Activated CD4-positive, alpha-beta T cell treated with anti-CD3 and anti-CD28 coated beads for 24 hours (primary cell): ENCODE measurements around the gene FAM187B.
"Not testable (repeated sequence)": the region's sequence is repeated elsewhere in the genome, so short reads cannot be mapped to it uniquely, and the experiment has no call there.

Experiments used
- DNase-seq, 2 donors: peaks; one replicate each; pipeline ENCODE4 v3.0.0-alpha.2; 2020; ENCODE audit warnings: low read depth in 2 of 2

Gene FAM187B

GRCh38 chr19:35236638-35237400, 8.3 kb upstream of the FAM187B start:
- DNase-seq = no peak

- no peak for DNase-seq
Observed at GRCh38 chr19:35232912-35233311, 4.4 kb upstream of the FAM187B start.

- no peak for DNase-seq
Observed at GRCh38 chr19:35231956-35232645, 3.6 kb upstream of the FAM187B start.

DNA sequence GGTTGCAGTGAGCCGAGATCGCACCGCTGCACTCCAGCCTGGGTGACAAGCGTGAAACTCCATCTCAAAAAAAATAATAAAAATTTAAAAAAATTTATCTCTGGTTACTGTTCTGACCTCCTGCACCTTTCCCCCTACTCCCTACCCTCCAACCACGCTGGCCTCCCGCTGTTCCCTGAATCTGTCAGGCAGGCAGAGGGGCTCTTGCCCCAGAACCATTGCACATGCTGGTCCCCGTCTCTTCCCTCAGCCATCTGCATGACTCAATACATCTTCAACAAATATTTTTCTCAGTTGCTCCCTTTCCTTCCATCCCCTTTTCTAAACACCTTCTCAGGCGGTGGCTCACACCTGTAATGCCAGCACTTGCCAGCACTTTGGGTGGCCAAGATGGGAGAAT, 1.1 kb upstream of the FAM187B start:
- DNase-seq = no peak

- DNase-seq = no peak
Observed at GRCh38 chr19:35226748-35227147, 1.8 kb downstream of the FAM187B start.

- no peak for DNase-seq
Observed at GRCh38 chr19:35225951-35226350, 2.6 kb downstream of the FAM187B start.

- DNase-seq = no peak
Observed at GRCh38 chr19:35224681-35225571, 3.6 kb downstream of the FAM187B start.

DNA sequence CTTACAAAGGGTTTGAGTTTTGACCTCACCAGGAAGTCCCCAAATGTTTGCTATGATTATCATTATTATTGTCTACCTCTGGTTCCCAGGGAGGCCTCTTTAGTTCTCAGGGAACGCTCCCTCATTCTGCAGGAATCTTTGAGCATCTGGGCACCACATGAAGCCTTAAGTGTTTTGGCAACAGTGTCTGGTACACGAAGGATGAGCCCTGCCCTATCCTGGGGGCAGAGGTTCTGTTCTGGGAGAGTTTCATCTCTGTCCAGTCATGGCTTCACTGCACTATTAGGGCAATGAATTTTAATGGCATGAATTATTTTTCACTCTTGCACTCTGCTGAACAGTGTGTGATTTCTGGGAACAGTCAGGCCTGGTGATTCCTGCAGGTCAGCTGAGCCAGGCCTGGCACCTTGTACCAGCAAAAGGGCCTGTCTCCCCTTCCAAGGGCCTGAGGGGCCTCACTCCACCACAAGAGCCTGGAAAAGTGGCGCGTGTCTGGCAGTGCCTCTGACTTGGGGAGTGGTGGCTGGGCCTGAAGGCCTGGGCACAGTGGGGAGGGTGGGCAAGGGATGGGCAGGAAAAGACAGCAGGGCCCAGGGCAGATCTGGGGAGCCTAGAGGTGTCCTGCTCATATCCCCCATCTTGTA, 4.6 kb downstream of the FAM187B start:
- no peak for DNase-seq

DNA sequence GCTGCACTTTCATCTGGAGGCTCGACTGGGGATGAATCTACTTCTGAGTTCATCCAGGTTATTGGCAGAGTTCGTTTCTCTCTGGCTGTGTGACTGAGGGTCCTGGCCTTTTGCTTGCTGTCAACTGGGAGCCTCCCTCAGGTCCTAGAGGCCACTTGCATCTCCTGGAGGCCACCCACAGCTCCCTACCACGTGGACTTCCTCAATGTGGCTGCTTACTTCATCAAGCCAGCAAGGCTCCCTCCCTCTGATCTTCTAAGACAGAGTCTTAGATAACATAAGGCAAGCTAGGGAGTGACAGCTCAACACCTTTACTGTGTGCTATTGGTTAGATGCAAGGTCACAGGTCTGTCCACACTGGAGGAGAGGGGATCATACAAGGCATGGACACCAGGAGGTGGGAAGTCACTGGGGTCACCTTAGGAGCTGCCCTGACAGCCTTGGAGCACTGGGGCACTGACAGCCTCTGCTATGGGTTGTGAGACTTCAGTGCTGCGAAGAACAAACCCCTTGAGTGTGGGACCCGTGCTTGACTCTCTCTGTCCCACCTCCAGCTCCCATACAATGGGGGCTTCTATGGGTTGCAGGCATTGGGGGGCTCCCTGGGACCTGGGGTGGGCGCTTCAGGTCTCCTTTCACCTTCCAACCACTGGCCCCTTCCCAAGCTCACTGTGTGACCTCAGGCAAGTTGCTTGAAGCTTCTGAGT, 5.3 kb downstream of the FAM187B start:
- no peak for DNase-seq

DNA sequence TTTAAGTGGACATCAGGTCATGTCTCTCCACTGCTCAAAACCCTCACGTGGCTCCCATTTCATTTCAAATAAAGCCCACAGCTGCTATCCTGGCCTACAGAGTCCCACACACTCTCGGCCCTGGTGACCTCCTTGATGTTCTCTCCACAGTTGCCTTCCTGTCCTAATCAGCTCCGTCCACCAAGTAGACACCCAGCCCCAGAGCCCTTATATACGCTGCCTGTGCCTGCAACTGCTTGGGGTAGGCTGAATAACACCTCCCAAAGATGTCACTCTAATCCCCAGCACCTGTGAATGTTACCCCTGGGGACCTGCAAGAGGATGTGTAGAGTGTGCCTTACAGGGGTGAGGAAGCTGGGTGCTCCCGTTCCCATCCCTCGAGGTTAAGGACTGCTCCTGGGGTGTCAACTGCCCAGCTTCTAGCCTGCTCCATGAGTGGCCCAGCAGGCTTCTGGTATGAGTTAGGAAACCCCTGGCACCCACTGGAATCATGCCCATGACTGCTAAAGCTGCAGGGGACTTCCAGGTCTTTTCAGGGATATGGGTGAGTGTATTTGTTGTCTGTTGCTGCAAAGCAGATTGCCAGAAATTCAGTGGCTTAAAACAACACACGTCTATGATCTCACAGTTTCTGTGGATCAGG, 6.0 kb downstream of the FAM187B start:
- DNase-seq = no peak

DNA sequence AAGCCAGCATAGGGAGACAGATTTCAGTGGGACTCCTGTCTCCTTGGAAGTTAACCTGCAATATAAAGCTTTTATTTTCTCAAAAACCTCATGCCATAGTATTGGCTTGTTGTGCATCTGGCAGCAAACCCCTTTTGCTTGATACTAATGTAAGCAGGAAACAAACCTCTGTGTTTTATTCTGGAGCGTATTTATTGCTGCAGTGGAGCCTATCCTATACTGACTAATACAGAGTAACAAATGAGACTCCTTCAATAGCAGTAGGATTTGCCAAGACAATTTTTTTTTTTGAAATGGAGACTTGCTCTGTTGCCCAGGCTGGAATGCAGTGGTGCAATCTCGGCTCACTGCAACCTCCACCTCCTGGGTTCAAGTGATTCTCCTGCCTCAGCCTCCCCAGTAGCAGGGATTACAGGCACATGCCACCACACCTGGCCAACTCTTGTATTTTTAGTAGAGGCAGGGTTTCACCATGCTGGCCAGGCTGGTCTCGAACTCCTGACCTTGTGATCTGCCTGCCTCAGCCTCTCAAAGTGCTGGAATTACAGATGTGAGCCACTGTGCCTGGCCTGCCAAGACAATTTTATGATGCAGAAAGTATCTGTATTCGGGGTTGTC, 7.5 kb downstream of the FAM187B start:
- DNase-seq = not testable (repeated sequence)

DNA sequence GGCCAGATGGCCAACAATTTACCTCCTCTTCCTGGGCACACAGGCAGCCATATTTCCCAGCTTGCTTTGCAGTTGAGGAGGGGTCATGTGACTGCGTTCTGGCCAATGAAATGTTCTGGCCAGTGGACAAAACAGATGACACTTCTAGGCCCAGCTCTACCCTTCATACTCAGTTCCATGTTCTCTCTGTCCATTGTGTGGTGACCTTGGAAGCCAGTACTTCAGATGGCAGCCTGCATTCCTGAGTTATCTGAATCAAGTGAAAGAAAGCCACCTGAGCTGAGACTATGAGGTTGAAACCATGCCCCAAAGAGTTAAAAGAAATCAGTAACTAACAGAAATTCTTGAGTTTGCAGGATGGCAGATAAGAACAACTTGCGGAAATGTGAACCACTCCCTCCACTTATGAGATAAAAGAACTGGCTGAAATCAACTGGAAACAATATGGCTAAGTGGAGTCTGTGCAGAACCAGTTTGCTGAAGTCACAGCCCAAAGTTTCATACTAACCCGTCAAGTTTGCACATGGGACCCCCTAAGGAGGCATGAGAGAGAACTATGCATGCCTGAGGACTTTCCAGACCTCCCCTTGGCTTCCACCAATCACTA, 8.1 kb downstream of the FAM187B start:
- no peak for DNase-seq

- no peak for DNase-seq
Observed at GRCh38 chr19:35219008-35219407, 9.5 kb downstream of the FAM187B start.

GRCh38 chr19:35217649-35217990, 10.9 kb downstream of the FAM187B start:
- DNase-seq = no peak

GRCh38 chr19:35216833-35217648, 11.5 kb downstream of the FAM187B start:
- DNase-seq = no peak

DNA sequence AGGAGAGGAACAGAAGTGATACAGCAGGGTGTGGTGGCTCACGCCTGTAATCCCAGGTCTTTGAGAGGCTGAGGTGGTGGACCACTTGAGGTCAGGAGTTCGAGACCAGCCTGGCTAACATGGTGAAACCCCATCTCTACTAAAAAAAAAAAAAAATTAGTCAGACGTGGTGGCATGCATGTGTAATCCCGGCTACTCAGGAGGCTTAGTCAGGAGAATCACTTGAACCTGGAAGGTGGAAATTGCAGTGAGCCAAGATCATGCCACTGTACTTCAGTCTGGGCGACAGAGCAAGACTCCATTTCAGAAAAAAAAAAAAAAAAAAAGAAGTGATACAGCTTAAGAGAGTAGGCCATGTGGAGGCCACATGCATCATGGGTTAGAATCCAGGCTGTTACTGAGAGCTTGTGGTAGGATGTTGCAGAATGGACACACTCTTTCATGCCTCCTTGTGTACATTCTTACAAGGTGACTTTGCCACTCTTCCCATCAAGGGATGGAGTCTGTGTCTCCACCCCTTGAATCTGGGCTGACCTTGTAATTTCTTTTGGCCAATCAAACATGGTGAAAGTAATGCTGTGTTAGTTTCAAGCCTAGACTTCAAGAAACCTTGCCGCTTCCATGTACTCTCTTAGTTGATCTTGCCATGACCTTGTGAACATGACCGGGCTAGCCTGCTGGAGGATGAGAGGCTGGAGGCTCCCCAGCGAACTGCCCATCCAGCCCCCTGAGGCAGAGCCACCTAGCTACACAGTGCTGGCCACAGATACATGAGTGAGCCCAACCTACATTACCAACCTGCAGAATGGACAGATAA, 12.3 kb downstream of the FAM187B start:
- DNase-seq = no peak

GRCh38 chr19:35214766-35215422, 13.6 kb downstream of the FAM187B start:
- DNase-seq = no peak
